Smooth muscle cell of trachea (primary cell): ENCODE measurements around the gene GINM1. TPM values are rescaled to one million over a fixed set of nuclear protein-coding genes. Genes with fewer than 3 reads are reported as not detected.

ENCODE experiments used
- total RNA-seq: library from RNA; depleted of rRNA; stranded (reverse); fragments of >200 nt; gene quantifications from 2 replicates; pipeline ENCODE4 v1.2.1, GENCODE V29; 2014

The GINM1 gene
- total RNA-seq, result 56.6 and 68.5 TPM in 2 replicates

GRCh38 chr6:149565527-149566409 lies at the start of gene GINM1:
TSS of gene GINM1 (plus strand) at chr6:149566375. CDS start at chr6:149566415, 40 bp downstream.

GRCh38 chr6:149545754-149546471 lies 20.3 kb upstream of the GINM1 start, which contains the start of gene PPIL4:
TSS of gene PPIL4 (minus strand) at chr6:149546043. CDS start at chr6:149546005, 38 bp downstream.

Other genes starting within 250 kb of the GINM1 start
- 18.4 and 28.4 TPM in 2 replicates for gene TAB2, start 248.7 kb upstream of the GINM1 start, total RNA-seq
- gene SUMO4, start 166.1 kb upstream of the GINM1 start, total RNA-seq, result 1.7 and 3.2 TPM in 2 replicates
- gene ZC3H12D, start 81.4 kb upstream of the GINM1 start, total RNA-seq, result 0.15 and 0.17 TPM in 2 replicates
- 30.6 and 49.7 TPM in 2 replicates for gene PPIL4, start 20.3 kb upstream of the GINM1 start, total RNA-seq
- 27.3 and 30.7 TPM in 2 replicates for gene KATNA1, start 82.3 kb downstream of the GINM1 start, total RNA-seq
- 8.8 and 11.1 TPM in 2 replicates for gene LATS1, start 151.7 kb downstream of the GINM1 start, total RNA-seq
- 16.9 and 31.1 TPM in 2 replicates for gene NUP43, start 180.2 kb downstream of the GINM1 start, total RNA-seq
- 96.8 and 230 TPM in 2 replicates for gene PCMT1, start 183.4 kb downstream of the GINM1 start, total RNA-seq